HG03520 (cell line): ENCODE data around the gene PIP5K1B.

Experiments
- ATAC-seq: cut with Tn5 transposase; IDR thresholded peaks from one replicate; pipeline ENCODE4 v1.9.1; 2021; ENCODE audit warnings: mild to moderate bottlenecking, moderate library complexity; ENCODE audit not compliant: unreplicated experiment

PIP5K1B gene

DNA sequence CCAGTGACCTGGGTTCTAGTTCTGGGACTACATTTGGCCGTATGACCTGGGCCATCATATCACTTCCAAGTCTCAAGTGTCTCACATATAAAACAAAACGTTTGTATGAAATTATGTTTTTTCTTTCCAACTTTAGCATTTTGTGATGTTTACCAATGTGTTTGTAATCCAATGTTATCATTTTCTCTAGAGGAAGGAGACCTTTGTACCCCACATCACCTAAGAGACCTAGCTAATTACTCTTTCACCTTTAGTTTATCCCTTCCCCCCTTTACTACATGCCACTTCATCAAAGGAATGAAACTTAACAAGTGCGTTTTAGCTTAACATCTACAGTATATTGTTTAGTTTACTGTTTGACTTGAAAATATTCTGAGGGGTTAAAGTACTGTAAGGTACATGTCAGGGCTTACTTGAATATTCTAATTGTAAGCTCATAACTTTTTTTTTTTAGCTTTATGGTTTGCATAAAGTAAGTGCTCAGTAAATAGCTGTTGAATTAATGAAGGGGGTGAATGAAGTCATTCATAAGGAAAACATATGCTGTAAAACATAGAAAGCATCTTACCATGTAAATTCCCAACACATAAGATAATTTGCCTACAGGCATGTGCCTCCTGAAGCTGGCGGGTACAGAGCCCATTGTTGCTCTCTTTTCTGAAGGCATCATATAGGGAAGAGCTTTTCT is 2.9 kb downstream of the PIP5K1B start:
- no peak for ATAC-seq

DNA sequence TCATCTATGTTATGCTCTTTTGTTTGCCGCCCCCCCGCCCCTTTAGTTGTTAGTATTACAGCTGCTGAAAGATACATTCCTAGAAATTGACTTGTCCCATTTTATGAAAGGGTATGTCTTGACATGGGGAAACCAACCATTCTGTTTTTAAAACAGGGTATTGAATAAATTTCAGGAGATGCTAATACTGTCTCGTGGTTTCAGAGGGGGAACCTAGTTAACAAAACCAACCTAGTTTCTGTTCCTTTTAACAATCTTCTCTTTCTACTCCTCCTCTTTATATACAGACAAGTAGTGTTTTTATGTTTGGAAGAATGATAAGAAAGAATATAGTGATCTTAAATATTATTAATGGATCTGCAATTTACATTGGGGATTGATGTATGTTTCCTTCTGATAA is 3.5 kb downstream of the PIP5K1B start:
- no peak for ATAC-seq

DNA sequence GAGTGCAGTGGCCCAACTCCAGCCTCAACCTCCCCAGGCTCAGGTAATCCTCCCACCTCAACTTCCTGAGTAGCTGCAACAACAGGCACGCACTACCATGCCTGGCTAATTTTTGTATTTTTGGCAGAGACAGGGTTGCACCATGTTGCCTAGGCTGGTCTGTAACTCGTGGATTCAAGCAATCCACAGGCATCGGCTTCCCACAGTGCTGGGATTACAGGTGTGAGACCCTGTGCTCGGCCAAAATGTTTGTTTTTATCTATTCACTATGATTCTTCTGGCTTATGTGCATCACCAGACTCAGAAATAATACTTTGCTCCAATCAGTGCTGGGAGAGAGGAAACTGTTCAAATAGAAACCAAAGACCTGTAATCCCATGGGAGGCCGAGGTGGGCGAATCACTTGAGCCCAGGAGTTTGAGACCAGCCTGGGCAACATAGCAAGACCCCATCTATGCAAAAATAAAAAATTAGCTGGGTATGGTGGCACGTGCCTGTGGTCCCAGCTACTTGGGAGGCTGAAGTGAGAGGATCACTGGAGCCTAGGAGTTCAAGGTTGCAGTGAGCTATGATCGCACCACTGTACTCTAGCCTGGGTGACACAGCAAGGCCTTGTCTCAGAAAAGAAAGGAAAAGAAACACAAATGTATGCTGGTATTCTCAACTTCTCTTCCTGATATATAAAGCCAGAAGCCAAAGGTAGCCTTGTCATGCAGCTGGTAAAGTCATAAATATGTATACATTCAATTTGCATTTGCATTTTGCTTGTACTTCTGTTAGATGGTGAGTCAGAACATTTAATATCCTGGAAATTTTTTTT is 4.5 kb downstream of the PIP5K1B start:
- ATAC-seq, result no peak

- ATAC-seq, result no peak
These were observed 5.1 kb downstream of the PIP5K1B start for GRCh38 chr9:68710111-68710471.

DNA sequence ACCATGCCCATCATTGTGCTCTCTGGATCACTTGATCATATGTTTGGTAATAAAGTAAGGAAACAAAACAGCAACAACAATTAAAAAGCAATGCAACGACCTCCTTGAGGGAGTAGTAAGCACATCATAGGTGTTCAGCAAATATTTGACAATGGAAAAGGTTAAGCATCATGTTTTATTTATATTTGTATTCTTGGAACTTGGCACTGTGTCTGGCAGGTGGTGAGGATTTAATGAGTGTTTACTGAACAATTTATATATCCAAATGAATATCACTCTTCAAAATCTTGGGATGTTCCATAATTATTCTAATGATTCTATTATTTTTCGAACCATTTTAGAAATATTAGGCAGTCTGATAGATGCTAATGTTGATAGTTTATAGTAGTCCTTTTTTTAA is 6.2 kb downstream of the PIP5K1B start:
- ATAC-seq, result no peak

DNA sequence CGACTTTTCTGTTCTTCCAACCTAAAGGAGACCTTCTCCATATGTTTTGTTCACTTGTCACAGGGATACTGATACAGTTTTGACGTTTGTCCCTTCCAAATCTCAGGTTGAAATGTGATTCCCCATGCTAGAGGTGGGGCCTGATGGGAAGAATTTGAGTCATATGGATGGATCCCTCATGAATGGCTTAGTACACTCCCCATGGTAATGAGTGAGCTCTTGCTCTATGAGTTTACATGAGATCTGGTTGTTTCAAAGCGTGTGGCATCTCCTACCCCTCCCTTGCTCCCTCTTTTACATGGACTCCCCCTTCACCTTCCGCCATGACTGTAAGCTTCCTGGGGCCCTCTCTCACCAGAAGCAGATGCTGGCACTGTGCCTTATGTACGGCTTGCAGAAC is 6.9 kb downstream of the PIP5K1B start:
- no peak for ATAC-seq

DNA sequence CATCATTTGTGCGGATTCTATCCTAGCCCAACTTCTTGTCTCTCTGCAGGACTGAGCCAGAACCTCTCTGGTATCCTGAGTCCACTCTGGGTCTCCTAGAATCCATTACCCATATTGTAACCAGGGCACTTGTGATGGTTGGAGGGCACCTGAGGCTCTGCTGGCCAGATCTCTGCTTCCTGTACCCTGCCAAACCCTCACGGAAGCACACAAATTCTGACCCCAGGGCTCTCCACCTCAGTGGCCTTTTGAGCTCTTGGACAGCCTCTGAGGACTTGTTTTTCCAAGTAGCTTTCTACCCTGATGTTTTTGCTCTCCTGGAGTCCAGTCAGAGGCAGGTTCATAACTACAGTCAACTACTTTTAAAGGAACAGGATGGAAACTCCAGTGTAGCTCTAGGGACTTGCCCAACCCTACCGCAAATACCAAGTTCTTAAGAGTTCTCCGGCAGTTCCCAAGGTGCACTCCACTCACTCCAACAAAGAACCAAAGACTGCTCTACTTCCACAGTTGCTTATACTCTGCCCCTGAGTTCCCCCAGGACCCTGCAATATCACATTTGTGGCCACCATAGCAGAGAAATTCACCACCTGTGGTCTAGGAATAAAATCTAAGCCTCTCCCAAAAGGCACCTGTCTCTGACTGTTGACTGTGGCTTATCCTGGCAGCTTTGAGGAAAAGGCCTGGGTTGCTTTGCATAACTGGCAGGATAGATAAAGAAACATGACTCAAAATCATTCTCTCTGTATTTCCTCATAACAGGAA is 9.6 kb downstream of the PIP5K1B start:
- no peak for ATAC-seq

DNA sequence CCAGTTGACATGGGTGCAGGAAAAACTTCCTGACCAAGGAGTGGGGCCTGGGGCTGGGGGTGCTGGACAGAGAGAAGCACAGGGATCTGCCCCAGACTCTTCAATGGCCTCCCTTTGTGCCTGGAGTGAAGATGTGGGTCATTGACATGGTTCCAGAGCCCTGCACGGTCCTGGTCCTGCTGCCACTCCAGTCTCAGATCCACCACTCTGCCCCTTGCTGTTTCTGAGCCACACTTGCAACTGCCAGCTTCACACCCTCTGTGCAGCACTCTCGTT is 10.1 kb downstream of the PIP5K1B start:
- no peak for ATAC-seq

- no peak for ATAC-seq
These were observed 12.8 kb downstream of the PIP5K1B start for GRCh38 chr9:68717552-68718443.

GRCh38 chr9:68719847-68720246 is 14.8 kb downstream of the PIP5K1B start:
- ATAC-seq, result no peak

GRCh38 chr9:68720656-68721313 is 15.7 kb downstream of the PIP5K1B start:
- no peak for ATAC-seq

GRCh38 chr9:68721666-68722330 is 16.8 kb downstream of the PIP5K1B start:
- ATAC-seq, result no peak

DNA sequence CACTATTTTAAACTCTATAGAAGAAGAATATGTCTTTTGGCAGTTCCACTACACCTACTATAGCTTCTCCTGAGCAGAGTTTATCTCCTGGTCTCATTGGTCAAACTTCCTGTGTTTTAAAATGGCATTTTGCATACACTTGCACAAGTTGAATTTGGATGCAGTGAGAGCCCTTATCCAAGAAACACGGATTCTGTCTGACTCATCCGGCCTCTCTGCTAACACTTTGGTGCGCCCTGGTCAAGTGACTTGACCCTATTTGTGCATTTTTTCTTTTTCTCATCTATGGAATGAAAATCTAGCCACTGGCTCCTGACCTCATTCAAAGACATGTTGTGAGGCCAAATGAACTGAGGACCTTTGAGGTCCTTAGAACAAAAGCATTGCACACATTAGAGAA is 20.0 kb downstream of the PIP5K1B start:
- ATAC-seq, result no peak

DNA sequence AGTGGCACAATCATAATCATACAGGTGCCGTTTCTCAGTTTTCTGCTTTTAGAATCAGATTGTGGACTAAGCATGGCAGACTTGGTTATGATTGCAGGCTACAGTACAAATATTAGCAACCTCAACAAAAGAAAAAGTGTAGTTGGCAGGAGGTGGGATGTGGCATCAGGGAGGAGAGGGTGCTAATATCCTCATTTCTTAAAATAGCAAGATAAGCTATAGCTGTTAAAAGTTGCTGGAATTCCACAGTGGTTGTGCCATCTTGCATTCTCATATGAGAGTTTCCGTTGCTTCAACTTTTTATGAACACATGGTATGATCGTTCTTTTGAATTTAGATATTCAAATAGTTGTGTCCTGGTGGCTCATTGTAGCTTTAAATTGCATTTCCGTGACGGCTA is 21.4 kb downstream of the PIP5K1B start:
- ATAC-seq, result no peak

DNA sequence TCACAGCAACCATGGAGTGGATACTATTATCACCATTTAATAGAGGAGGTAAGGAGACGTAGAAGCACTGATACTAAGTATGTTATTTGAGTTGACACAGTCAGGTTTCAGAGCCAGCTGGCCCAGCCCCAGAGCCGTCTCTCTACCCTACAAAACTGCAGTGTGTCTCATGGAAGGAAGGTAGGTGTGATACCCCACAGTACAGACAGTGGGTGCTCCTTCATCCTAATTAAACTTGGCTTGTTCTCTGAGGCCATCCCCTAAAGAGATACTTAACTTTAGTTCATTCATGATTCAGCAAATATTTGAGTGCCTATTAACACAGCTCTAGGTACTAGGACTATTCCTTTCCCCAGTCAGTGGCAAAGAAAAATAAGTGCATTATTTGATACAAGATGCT is 22.6 kb downstream of the PIP5K1B start:
- no peak for ATAC-seq

GRCh38 chr9:68728731-68729130 is 23.7 kb downstream of the PIP5K1B start:
- no peak for ATAC-seq

GRCh38 chr9:68730570-68731235 is 25.7 kb downstream of the PIP5K1B start:
- ATAC-seq, result no peak

GRCh38 chr9:68731857-68732256 is 26.8 kb downstream of the PIP5K1B start:
- no peak for ATAC-seq

DNA sequence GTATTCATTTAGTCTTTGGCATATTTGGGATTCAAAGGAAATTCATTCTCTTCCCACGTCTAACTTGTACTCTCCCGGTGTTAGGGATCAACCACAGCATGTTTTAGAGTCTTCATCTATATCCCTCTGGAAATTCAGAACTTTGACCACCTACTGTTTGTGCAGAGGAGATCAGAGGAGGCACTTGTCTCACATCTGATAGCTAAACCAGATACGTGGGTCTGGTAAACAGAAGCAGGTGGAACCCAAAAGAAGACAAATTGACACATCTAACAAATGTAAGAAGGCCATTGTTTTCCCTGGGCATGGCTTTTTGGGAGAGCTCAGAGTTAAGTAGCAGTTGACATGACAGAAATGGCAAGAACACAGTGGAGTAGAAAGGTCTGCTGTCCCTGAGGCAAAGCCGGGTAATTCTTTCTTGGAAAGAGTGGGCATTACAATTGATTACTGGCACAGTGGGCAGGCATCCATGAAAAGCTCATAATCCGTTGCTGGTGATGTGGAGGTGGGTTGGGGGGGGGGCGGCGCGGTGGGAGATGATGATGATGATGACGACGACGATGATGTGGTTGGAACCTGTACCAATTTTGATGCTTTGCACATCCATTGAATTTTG is 27.5 kb downstream of the PIP5K1B start:
- no peak for ATAC-seq
